ENCODE measurements around the gene EEF1AKMT2.

The EEF1AKMT2 gene

GRCh38 chr10:124742413-124743190 is 49.1 kb downstream of the EEF1AKMT2 start:
- H3K36me3 ChIP-seq (ENCODE audit: control insufficient read depth, low read length): peaks cover 12% of the 10 kb centered on the region
- peaks cover 62% of the 10 kb centered on the region for H3K4me1 ChIP-seq (ENCODE audit: control insufficient read depth, low read length)
- H3K9me3 ChIP-seq (ENCODE audit: control insufficient read depth, insufficient read depth, low read length): no peaks in the 10 kb centered on the region
- no peaks in the 10 kb centered on the region for H3K27me3 ChIP-seq (ENCODE audit: control insufficient read depth, low read length)
- peak overlapping the region; percentile 90 for H3K4me3 ChIP-seq (ENCODE audit: low read length)
- peak overlapping the region; percentile 72 for H3K4me2 ChIP-seq (ENCODE audit: low read length)
- H3K79me2 ChIP-seq (ENCODE audit: control insufficient read depth, low read length): peaks cover 62% of the 10 kb centered on the region
- peaks cover 34% of the 10 kb centered on the region for H3F3A ChIP-seq (ENCODE audit: control insufficient read depth, insufficient read depth)
- no peaks in the 10 kb centered on the region for H3K9me2 ChIP-seq (replicated peaks; ENCODE audit: control insufficient read depth, low read length)
- H4K20me1 ChIP-seq (ENCODE audit: control insufficient read depth, insufficient read depth, low read depth, low read length): peaks cover 18% of the 10 kb centered on the region
- peak overlapping the region; percentile 75 for H3K27ac ChIP-seq (ENCODE audit: low read depth, low read length)
- no peak for TF ChIP-seq EZH2phosphoT487 (IDR thresholded peaks at IDR 0.05; ENCODE audit: borderline replicate concordance, low read length)
- TF ChIP-seq CTCF (IDR thresholded peaks at IDR 0.05; ENCODE audit: low read depth, low read length, poor library complexity, severe bottlenecking): peak; percentile 55

GRCh38 chr10:124741922-124742412 is 49.7 kb downstream of the EEF1AKMT2 start:
- Histone ChIP-seq H3F3A (ENCODE audit: control insufficient read depth, insufficient read depth) (peaks cover 34% of the 10 kb centered on the region), H3K27me3 (ENCODE audit: control insufficient read depth, low read length) (no peaks in the 10 kb centered on the region), H3K27ac (ENCODE audit: low read depth, low read length) (peak overlapping the region; percentile 75), H3K4me3 (ENCODE audit: low read length) (peak overlapping the region; percentile 90), H3K36me3 (ENCODE audit: control insufficient read depth, low read length) (peaks cover 18% of the 10 kb centered on the region), H4K20me1 (ENCODE audit: control insufficient read depth, insufficient read depth, low read depth, low read length) (peaks cover 23% of the 10 kb centered on the region), H3K9me2 (replicated peaks; ENCODE audit: control insufficient read depth, low read length) (no peaks in the 10 kb centered on the region), H3K4me1 (ENCODE audit: control insufficient read depth, low read length) (peaks cover 63% of the 10 kb centered on the region), H3K9me3 (ENCODE audit: control insufficient read depth, insufficient read depth, low read length) (no peaks in the 10 kb centered on the region), H3K4me2 (ENCODE audit: low read length) (peak overlapping the region; percentile 72), H3K79me2 (ENCODE audit: control insufficient read depth, low read length) (peaks cover 68% of the 10 kb centered on the region)
- TF ChIP-seq EZH2phosphoT487 (IDR thresholded peaks at IDR 0.05; ENCODE audit: borderline replicate concordance, low read length) (no peak), CTCF (IDR thresholded peaks at IDR 0.05; ENCODE audit: low read depth, low read length, poor library complexity, severe bottlenecking) (no peak)

GRCh38 chr10:124741281-124741921 is 50.3 kb downstream of the EEF1AKMT2 start:
- no peaks in the 10 kb centered on the region for H3K27me3 ChIP-seq (ENCODE audit: control insufficient read depth, low read length)
- no peaks in the 10 kb centered on the region for H3K9me3 ChIP-seq (ENCODE audit: control insufficient read depth, insufficient read depth, low read length)
- H3K36me3 ChIP-seq (ENCODE audit: control insufficient read depth, low read length): peaks cover 19% of the 10 kb centered on the region
- peaks cover 74% of the 10 kb centered on the region for H3K79me2 ChIP-seq (ENCODE audit: control insufficient read depth, low read length)
- H3K4me3 ChIP-seq (ENCODE audit: low read length): peak overlapping the region; percentile 90
- peak overlapping the region; percentile 72 for H3K4me2 ChIP-seq (ENCODE audit: low read length)
- H3K9me2 ChIP-seq (replicated peaks; ENCODE audit: control insufficient read depth, low read length): no peaks in the 10 kb centered on the region
- peak overlapping the region; percentile 75 for H3K27ac ChIP-seq (ENCODE audit: low read depth, low read length)
- H4K20me1 ChIP-seq (ENCODE audit: control insufficient read depth, insufficient read depth, low read depth, low read length): peaks cover 26% of the 10 kb centered on the region
- H3K4me1 ChIP-seq (ENCODE audit: control insufficient read depth, low read length): peaks cover 67% of the 10 kb centered on the region
- H3F3A ChIP-seq (ENCODE audit: control insufficient read depth, insufficient read depth): peaks cover 34% of the 10 kb centered on the region
- TF ChIP-seq CTCF (IDR thresholded peaks at IDR 0.05; ENCODE audit: low read depth, low read length, poor library complexity, severe bottlenecking) (peak; percentile 90), EZH2phosphoT487 (IDR thresholded peaks at IDR 0.05; ENCODE audit: borderline replicate concordance, low read length) (no peak)
